Endothelial cell of umbilical vein (primary cell): ENCODE results near the gene TRMT2A. TPM values are rescaled to one million over a fixed set of nuclear protein-coding genes. Genes with fewer than 3 reads are reported as not detected.

Source experiments
- BruUV-seq: library from RNA; stranded (reverse); fragments of 400-500 nt; replicated peaks from 2 replicates; lab custom pipeline; 2021; lab: Mats Ljungman, UMichigan
- CTCF ChIA-PET: fragments of 300-600, 350-600 bp; sonication (Branson Sonifier 250); formaldehyde crosslinking; loops from one replicate; lab custom pipeline; 2021; ENCODE audit warnings: antibody characterized with exemption, inconsistent platforms; lab: Charles Lee
- POLR2A ChIA-PET: fragments of 300-600, 350-600 bp; sonication (Branson Sonifier 250); formaldehyde crosslinking; loops from one replicate; lab custom pipeline; 2021; ENCODE audit warnings: antibody characterized with exemption, inconsistent platforms; lab: Charles Lee
- DNase-seq: peaks from one replicate; pipeline ENCODE4 v3.0.0-alpha.2; 2011; ENCODE audit warnings: low read depth, low spot score
- FAIRE-seq: peaks from 2 replicates; lab custom pipeline; 2011; peaks lifted over from hg19 to GRCh38; lab: Jason Lieb, UNC
- H2AFZ ChIP-seq: 2 replicates; pipeline ENCODE4 v1.6.0; 2012; ENCODE audit warnings: low read depth, low read length, control low read depth, inconsistent platforms
- H3K27ac ChIP-seq: 2 replicates; pipeline ENCODE4 v1.5.1; 2011; ENCODE audit warnings: low read depth, mild to moderate bottlenecking, control low read depth, low read length, moderate library complexity; ENCODE audit not compliant: insufficient read depth
- H3K27me3 ChIP-seq, 2 experiments: 2 replicates each; pipeline versions ENCODE4 v1.6.0 to v1.6.1; 2011; ENCODE audit warnings: low read length in 2 of 2, mixed read lengths in 1 of 2; ENCODE audit not compliant: control insufficient read depth in 2 of 2, insufficient read depth in 2 of 2
- H3K36me3 ChIP-seq, 2 experiments: 2 replicates in 1 of 2; 3 replicates in 1 of 2; pipeline ENCODE4 v1.5.1; 2011; ENCODE audit warnings: low read length in 2 of 2, mild to moderate bottlenecking in 1 of 2, moderate library complexity in 1 of 2; ENCODE audit not compliant: control insufficient read depth in 2 of 2, insufficient read depth in 2 of 2; ENCODE audit errors: extremely low read depth in 1 of 2
- H3K4me1 ChIP-seq: 3 replicates; pipeline ENCODE4 v1.5.1; 2011; ENCODE audit warnings: mild to moderate bottlenecking, low read length; ENCODE audit not compliant: control insufficient read depth, insufficient read depth; ENCODE audit errors: extremely low read depth
- H3K4me2 ChIP-seq: 2 replicates; pipeline ENCODE4 v1.6.1; 2011; ENCODE audit warnings: low read length, control low read depth, mixed read lengths; ENCODE audit not compliant: insufficient read depth
- H3K4me3 ChIP-seq, 3 experiments: fragments of 200-600 bp in 1 of 3; sonication (generic), shearing (Covaris generic) in 1 of 3; replicated peaks in 1 of 3; 2 replicates each; pipeline ENCODE4 v1.5.1; 2011 to 2016; ENCODE audit warnings: control low read depth in 3 of 3, low read length in 3 of 3, mild to moderate bottlenecking in 2 of 3, inconsistent platforms in 1 of 3, low read depth in 1 of 3, moderate library complexity in 1 of 3; ENCODE audit not compliant: insufficient read depth in 1 of 3
- H3K79me2 ChIP-seq: 2 replicates; pipeline ENCODE4 v1.6.0; 2012; ENCODE audit warnings: low read length, inconsistent platforms; ENCODE audit not compliant: control insufficient read depth, insufficient read depth
- H3K9ac ChIP-seq: replicated peaks from 2 replicates; pipeline ENCODE3; 2011; ENCODE audit warnings: low read length, control low read depth; ENCODE audit not compliant: insufficient read depth; ENCODE audit errors: extremely low read depth
- H3K9me1 ChIP-seq: replicated peaks from 3 replicates; pipeline ENCODE4 v1.6.0; 2011; ENCODE audit warnings: mild to moderate bottlenecking, low read length; ENCODE audit not compliant: control insufficient read depth, insufficient read depth; ENCODE audit errors: extremely low read depth
- H3K9me3 ChIP-seq: replicated peaks from 2 replicates; pipeline ENCODE4 v1.5.1; 2012; ENCODE audit warnings: low read length, inconsistent platforms; ENCODE audit not compliant: control insufficient read depth, insufficient read depth
- H4K20me1 ChIP-seq: replicated peaks from 2 replicates; pipeline ENCODE3; 2011; ENCODE audit warnings: mild to moderate bottlenecking, low read length; ENCODE audit not compliant: control insufficient read depth, insufficient read depth; ENCODE audit errors: extremely low read depth
- EZH2 ChIP-seq: IDR thresholded peaks from 2 replicates; pipeline ENCODE4 v1.6.1; 2012; ENCODE audit warnings: borderline replicate concordance, low read depth, mild to moderate bottlenecking, moderate library complexity, low read length, inconsistent platforms; ENCODE audit not compliant: severe bottlenecking
- FOS ChIP-seq: IDR thresholded peaks from 2 replicates; pipeline ENCODE4 v1.6.1; 2011; ENCODE audit warnings: mild to moderate bottlenecking, low read length, moderate library complexity, borderline replicate concordance; ENCODE audit not compliant: insufficient read depth
- GATA2 ChIP-seq: IDR thresholded peaks from 2 replicates; pipeline ENCODE4 v1.7.0; 2011; ENCODE audit warnings: low read depth, mild to moderate bottlenecking, moderate library complexity, mixed read lengths, low read length; ENCODE audit not compliant: insufficient read length, insufficient read depth
- JUN ChIP-seq: IDR thresholded peaks from 2 replicates; pipeline ENCODE4 v1.6.1; 2011; ENCODE audit warnings: borderline replicate concordance, low read depth; ENCODE audit not compliant: insufficient read length, insufficient read depth
- MYC ChIP-seq: IDR thresholded peaks from one replicate; pipeline ENCODE4 v1.6.1; 2011; ENCODE audit warnings: mild to moderate bottlenecking, low read depth, low read length
- POLR2A ChIP-seq: IDR thresholded peaks from 2 replicates; pipeline ENCODE4 v1.6.1; 2012; ENCODE audit warnings: low read depth, mild to moderate bottlenecking, control low read depth, low read length
- POLR2AphosphoS5 ChIP-seq: IDR thresholded peaks from 2 replicates; pipeline ENCODE4 v1.6.1; 2012; ENCODE audit warnings: low read depth, mild to moderate bottlenecking, control low read depth, low read length, moderate library complexity; ENCODE audit not compliant: insufficient read depth
- dilution Hi-C: fragments of 300-500 bp; cut with MboI; formaldehyde crosslinking; loops from one replicate; pipeline ENCODE4 v1.15.0; 2019; ENCODE audit warnings: low sequenced_read_pairs; ENCODE audit not compliant: extremely low pct_ligation_motif_present
- intact Hi-C: fragments of 100-400 bp; cut with micrococcal nuclease; formaldehyde crosslinking; loops from one replicate; pipeline ENCODE4 v1.10.0; 2022
- polyA plus RNA-seq, 4 experiments: library from polyadenylated mRNA; depleted of rRNA in 3 of 4; stranded (reverse) in 3 of 4; unstranded in 1 of 4; fragments of >200 nt; gene quantifications; 2 replicates each; pipeline versions ENCODE4 v1.2.1 to v1.2.3, GENCODE V29; 2011 to 2012; ENCODE audit warnings: missing spikeins in 1 of 4
- total RNA-seq: library from RNA; stranded (reverse); gene quantifications from 2 replicates; pipeline ENCODE4 v1.2.3, GENCODE V29; 2021
- TF ChIP-seq, protein P1 (sequence below): IDR thresholded peaks from 2 replicates; pipeline ENCODE4 v1.6.1; 2011; ENCODE audit not compliant: insufficient read depth, insufficient read length
- TF ChIP-seq, protein P2 (sequence below), 2 donors: IDR thresholded peaks; 1 replicate in 1 of 2; 2 replicates in 1 of 2; pipeline ENCODE4 v1.5.1; 2011; ENCODE audit warnings: low read length in 2 of 2, mild to moderate bottlenecking in 2 of 2, moderate library complexity in 2 of 2, control low read depth in 1 of 2, inconsistent platforms in 1 of 2, low read depth in 1 of 2; ENCODE audit not compliant: insufficient read depth in 1 of 2; ENCODE audit errors: extremely low read depth in 1 of 2

The TRMT2A gene
- total and polyA plus RNA-seq, 2 donors (not counting 3 experiments of a cell fraction or from before 2014, with no cell fraction given): 51.2 to 61.9 TPM

DNA sequence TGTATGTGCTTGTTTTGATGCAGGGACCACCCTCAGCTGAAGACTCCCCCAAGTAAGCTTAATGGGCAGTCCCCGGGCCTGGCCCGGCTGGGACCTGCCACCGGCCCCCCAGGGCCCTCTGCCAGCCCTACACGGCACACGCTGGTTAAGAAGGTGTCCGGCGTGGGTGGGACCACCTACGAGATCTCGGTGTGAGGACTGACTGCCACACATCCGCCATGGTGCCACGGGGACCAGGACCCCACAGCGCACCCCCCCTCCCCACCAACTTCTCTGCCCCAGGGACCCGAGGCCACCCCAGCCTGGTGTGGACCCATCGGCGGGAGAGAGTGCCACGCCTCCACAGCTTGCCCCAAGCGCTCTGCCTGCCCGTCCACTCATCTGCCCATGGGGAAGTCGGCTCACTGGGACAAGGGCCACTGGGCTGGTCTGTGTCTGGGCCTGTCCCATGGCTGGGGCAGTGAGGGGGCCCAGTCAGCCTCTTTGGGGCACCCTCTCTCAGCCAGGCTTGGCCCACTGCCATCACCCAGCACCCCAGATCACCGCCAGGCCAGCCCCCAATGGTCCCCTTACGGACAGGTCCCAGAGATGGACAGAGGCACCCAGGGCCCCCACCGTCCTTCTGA, 28.3 kb upstream of the TRMT2A start:
- Histone ChIP-seq H2AFZ (no peak overlapping the region), H3K4me2 (no peak overlapping the region), H3K79me2 (no peaks in the 10 kb centered on the region), H3K4me1 (no peaks in the 10 kb centered on the region), H4K20me1 (no peaks in the 10 kb centered on the region), H3K9ac (no peak overlapping the region), H3K9me3 (no peaks in the 10 kb centered on the region), H3K36me3 (peaks cover 0 to 11% of the 10 kb centered on the region in 2 experiments), H3K27ac (no peak overlapping the region), H3K4me3 (no peak overlapping the region), H3K9me1 (no peaks in the 10 kb centered on the region), H3K27me3 (no peaks in the 10 kb centered on the region)
- TF ChIP-seq JUN (no peak), GATA2 (no peak), POLR2A (no peak), FOS (no peak), POLR2AphosphoS5 (no peak)
- TF ChIP-seq, protein P1, sequence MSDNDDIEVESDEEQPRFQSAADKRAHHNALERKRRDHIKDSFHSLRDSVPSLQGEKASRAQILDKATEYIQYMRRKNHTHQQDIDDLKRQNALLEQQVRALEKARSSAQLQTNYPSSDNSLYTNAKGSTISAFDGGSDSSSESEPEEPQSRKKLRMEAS: no peak
- FAIRE-seq (no peak), DNase-seq (no peak)
- BruUV-seq: no TSS peak
- dilution Hi-C loops (no loop called here), intact Hi-C loops (no loop called here)
- ChIA-PET CTCF (no interaction called here), POLR2A (no interaction called here)

DNA sequence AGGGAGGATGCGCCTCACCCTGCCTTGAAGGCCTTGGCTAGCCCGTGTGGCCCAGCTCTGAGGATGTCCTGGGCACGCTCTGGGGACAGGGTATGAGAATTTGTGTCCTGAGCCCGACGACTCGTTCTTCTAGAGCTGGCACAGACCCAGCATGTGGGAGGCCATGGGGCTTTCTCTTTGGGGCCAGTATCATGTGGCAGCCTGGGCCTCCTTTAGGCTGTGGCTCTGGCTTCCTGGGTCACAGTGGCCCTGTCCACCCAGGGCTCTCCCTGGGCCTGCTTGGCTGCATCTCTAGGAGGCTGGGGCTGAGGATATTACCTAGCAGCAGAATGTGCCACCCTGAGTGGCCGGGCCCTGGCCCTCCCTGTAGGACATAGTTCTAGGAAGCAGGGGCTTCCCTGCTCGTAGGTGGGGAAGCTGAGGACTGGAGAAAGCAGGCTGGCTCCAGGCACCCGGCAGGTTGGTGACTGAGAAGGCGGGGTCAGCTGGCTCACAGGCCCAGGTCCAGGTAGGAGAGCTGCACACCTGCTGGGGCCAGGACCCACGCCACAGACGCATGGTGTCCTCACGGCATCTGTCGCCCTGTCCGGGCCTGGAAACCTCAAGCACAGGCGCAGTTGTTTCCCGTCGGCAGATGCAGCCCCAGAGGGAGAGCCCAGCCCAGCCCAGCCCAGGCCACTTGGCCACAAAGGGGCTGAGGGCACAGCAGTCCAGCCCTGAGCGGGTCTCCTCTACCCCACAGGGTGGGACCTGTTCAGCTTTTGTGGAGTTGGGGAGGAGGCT, 27.0 kb upstream of the TRMT2A start:
- Histone ChIP-seq H2AFZ (no peak overlapping the region), H3K27ac (no peak overlapping the region), H3K4me2 (no peak overlapping the region), H4K20me1 (no peaks in the 10 kb centered on the region), H3K4me3 (no peak overlapping the region), H3K9me3 (no peaks in the 10 kb centered on the region), H3K4me1 (no peaks in the 10 kb centered on the region), H3K36me3 (peaks cover 3 to 18% of the 10 kb centered on the region in 2 experiments), H3K27me3 (no peaks in the 10 kb centered on the region), H3K9ac (no peak overlapping the region), H3K9me1 (no peaks in the 10 kb centered on the region), H3K79me2 (peaks cover 2% of the 10 kb centered on the region)
- DNase-seq (no peak), FAIRE-seq (no peak)
- intact Hi-C loops (no loop called here), dilution Hi-C loops (no loop called here)
- ChIA-PET POLR2A (no interaction called here), CTCF (no interaction called here)
- no TSS peak for BruUV-seq
- no peak for TF ChIP-seq MYC
- TF ChIP-seq, protein P2, sequence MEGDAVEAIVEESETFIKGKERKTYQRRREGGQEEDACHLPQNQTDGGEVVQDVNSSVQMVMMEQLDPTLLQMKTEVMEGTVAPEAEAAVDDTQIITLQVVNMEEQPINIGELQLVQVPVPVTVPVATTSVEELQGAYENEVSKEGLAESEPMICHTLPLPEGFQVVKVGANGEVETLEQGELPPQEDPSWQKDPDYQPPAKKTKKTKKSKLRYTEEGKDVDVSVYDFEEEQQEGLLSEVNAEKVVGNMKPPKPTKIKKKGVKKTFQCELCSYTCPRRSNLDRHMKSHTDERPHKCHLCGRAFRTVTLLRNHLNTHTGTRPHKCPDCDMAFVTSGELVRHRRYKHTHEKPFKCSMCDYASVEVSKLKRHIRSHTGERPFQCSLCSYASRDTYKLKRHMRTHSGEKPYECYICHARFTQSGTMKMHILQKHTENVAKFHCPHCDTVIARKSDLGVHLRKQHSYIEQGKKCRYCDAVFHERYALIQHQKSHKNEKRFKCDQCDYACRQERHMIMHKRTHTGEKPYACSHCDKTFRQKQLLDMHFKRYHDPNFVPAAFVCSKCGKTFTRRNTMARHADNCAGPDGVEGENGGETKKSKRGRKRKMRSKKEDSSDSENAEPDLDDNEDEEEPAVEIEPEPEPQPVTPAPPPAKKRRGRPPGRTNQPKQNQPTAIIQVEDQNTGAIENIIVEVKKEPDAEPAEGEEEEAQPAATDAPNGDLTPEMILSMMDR (IDR thresholded peaks at IDR 0.05; ENCODE audit: extremely low read depth in 1 of 2, insufficient read depth in 1 of 2, low read depth in 1 of 2, low read length in 2 of 2): no peak
- no peak for TF ChIP-seq EZH2
- TF ChIP-seq FOS: no peak
- no peak for TF ChIP-seq POLR2AphosphoS5
- TF ChIP-seq GATA2: no peak
